AG04450 (cell line): ENCODE measurements around the gene ABO. TPM values are rescaled to one million over a fixed set of nuclear protein-coding genes. Genes with fewer than 3 reads are reported as not detected.
"Not testable (repeated sequence)": the region's sequence is repeated elsewhere in the genome, so short reads cannot be mapped to it uniquely, and the experiment has no call there.

Experiments used
- CTCF ChIA-PET: fragments of 300-600, 350-600 bp; formaldehyde crosslinking; extraction: SDS; loops from one replicate; lab custom pipeline; 2022; ENCODE audit warnings: antibody characterized with exemption, inconsistent platforms; lab: Charles Lee
- POLR2A ChIA-PET: fragments of 350-600 bp; formaldehyde crosslinking; extraction: SDS; loops from one replicate; lab custom pipeline; 2021; ENCODE audit warnings: antibody characterized with exemption, inconsistent platforms; lab: Yijun Ruan, JAX
- DNase-seq: peaks from one replicate; pipeline ENCODE4 v3.0.0-alpha.2; 2011; ENCODE audit warnings: low read depth, low spot score
- H3K27ac ChIP-seq: one replicate; pipeline ENCODE4 v1.5.1; 2012; ENCODE audit warnings: low read depth, low read length, control low read depth
- H3K27me3 ChIP-seq: one replicate; pipeline ENCODE4 v1.6.0; 2012; ENCODE audit warnings: low read length; ENCODE audit not compliant: control insufficient read depth, insufficient read depth
- H3K4me3 ChIP-seq: 2 replicates; pipeline ENCODE4 v1.5.1; 2011; ENCODE audit warnings: mild to moderate bottlenecking, low read depth, low read length, control low read depth
- H3K9me3 ChIP-seq: 2 replicates; pipeline ENCODE4 v1.5.1; 2012; ENCODE audit warnings: low read length; ENCODE audit not compliant: control insufficient read depth, insufficient read depth
- CTCF ChIP-seq: IDR thresholded peaks from 2 replicates; pipeline ENCODE4 v1.5.1; 2011; ENCODE audit warnings: low read depth, low read length, control low read depth, inconsistent platforms
- polyA plus RNA-seq: library from polyadenylated mRNA; depleted of rRNA; stranded (reverse); fragments of >200 nt; gene quantifications from 2 replicates; pipeline ENCODE4 v1.2.3, GENCODE V29; 2011

ABO gene
- polyA plus RNA-seq, 1 experiment = not detected

DNA sequence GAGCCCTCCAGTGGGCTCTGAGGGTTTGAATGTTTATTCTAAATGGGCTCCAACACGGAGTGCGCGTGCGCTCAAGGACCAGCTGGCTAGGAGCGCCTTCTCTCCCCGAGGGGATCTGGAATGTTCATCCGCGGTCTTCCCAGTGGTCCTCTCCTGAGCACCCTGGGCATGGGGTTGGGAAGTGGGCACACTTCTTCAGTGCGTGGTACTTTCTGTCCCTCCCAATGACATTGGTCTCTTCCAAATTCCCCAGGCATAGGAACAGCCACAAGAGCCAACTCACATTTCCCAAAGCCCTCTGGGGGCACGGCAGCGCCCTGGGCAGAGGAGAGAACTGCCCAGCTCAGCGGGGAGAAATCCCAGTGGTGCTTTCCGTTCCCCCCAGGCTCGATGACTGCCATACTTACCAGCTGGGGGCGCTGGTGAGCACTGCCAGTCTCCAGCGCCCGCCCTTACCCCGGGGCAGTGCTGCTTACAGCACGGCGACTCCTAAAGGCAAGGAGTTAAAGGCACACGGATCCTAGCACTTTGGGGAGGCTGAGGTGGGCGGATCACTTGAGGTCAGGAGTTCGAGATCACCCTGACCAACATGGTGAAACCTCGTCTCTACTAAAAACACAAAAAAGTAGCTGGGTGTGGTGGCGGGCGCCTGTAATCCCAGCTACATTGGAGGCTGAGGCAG is 36.0 kb downstream of the ABO start:
- Histone ChIP-seq H3K4me3 (no peak overlapping the region), H3K27me3 (peaks cover 12% of the 10 kb centered on the region), H3K27ac (no peak overlapping the region), H3K9me3 (no peaks in the 10 kb centered on the region; the same call in 1 of the 2 replicates)
- peak; percentile 42 for TF ChIP-seq CTCF
- ChIA-PET CTCF (interaction anchor here (0.6 to 0.7 kb wide), 3 partner anchors 54 to 91 kb away, joined by 3 to 5 read pairs (median 4); no protein-coding TSS in a partner anchor), POLR2A (no interaction called here)
- DNase-seq = no peak

- DNase-seq = no peak
Measured at GRCh38 chr9:133238272-133238850, 36.6 kb downstream of the ABO start.

DNA sequence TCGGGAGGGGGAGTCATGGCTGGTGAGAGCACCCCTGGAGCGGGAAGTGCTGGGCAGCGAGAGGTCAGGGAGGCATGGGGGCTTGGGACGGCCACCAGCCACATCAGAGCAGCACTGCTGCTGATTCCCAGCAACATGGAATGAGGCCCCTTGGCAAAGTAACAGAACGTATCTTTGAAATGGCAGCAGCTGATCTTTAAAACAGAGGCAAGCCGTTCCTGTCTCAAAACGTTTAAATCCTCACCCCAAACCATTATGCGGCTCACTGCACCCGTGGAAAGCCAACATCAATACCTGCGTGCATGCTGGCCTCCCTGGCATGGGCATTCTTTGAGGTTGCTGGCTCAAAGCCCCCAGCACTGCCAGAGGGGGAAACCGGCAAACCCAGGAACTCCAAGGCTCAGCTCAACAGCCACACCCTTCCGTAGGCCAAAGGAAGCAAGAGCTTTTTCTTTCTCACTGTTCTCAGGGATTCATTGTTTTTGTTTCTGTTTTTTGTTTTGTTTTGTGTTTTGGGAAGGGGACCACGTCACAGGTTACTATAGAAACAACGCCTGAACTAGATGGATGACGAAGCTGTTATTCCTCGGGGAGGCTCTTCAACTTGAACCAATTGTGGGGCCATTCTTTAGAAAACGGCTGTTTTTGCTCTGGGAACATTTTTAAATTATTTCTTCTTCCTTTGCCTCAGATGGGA is 37.8 kb downstream of the ABO start:
- no peak for DNase-seq
- Histone ChIP-seq H3K9me3 (no peaks in the 10 kb centered on the region; the same call in 1 of the 2 replicates), H3K27ac (no peak overlapping the region), H3K4me3 (no peak overlapping the region), H3K27me3 (peaks cover 12% of the 10 kb centered on the region)
- ChIA-PET CTCF (no interaction called here), POLR2A (no interaction called here)
- TF ChIP-seq CTCF = no peak

More at GRCh38 chr9:133238272-133238850, 36.6 kb downstream of the ABO start:
- no peak for TF ChIP-seq CTCF
- ChIA-PET CTCF (interaction anchor here (0.6 to 0.7 kb wide), 2 partner anchors 53 to 92 kb away, joined by 3 to 5 read pairs; no protein-coding TSS in a partner anchor), POLR2A (no interaction called here)
- Histone ChIP-seq H3K4me3 (no peak overlapping the region), H3K27me3 (peaks cover 12% of the 10 kb centered on the region), H3K27ac (no peak overlapping the region), H3K9me3 (no peaks in the 10 kb centered on the region; the same call in 1 of the 2 replicates)

- H3K9me3 ChIP-seq, H3K4me3 ChIP-seq, H3K27ac ChIP-seq, POLR2A ChIA-PET, CTCF ChIA-PET, DNase-seq: not testable (repeated sequence)
- H3K27me3 ChIP-seq = peaks cover 12% of the 10 kb centered on the region
Measured at GRCh38 chr9:133236291-133237034, 38.5 kb downstream of the ABO start.

- CTCF ChIA-PET = no interaction called here
- Histone ChIP-seq H3K9me3 (no peaks in the 10 kb centered on the region; the same call in 1 of the 2 replicates), H3K27ac (no peak overlapping the region), H3K27me3 (peaks cover 12% of the 10 kb centered on the region), H3K4me3 (no peak overlapping the region)
- DNase-seq = no peak
- POLR2A ChIA-PET = no interaction called here
- TF ChIP-seq CTCF = no peak
Measured at GRCh38 chr9:133235549-133236222, 39.3 kb downstream of the ABO start.
